ENCODE results near the gene DDA1. TPM values are rescaled to one million over a fixed set of nuclear protein-coding genes. Genes with fewer than 3 reads are reported as not detected.

The DDA1 gene
- total and polyA plus RNA-seq, 9 of the 15 experiments (the other 6 are each of a cell fraction or from before 2014, with no cell fraction given) = 1.4 to 83.8 (median 33.8) TPM

GRCh38 chr19:17260842-17261325, 48.5 kb upstream of the DDA1 start:
- CTCF ChIA-PET (ENCODE audit: low intra/inter-chr PET ratio) = interaction anchor here (0.9 to 2.0 kb wide), 3 partner anchors 21 to 194 kb away, joined by 4 to 7 read pairs (median 4); no protein-coding TSS in a partner anchor
- POLR2A ChIA-PET = interaction anchor here (0.7 to 1.1 kb wide), 5 partner anchors 12 to 161 kb away, joined by 3 to 4 read pairs (median 3); no protein-coding TSS in a partner anchor
- Histone ChIP-seq H3K79me2 (ENCODE audit: control insufficient read depth, insufficient read depth, low read length) (no peaks in the 10 kb centered on the region), H3K4me1 (replicated peaks in 1 of 2; ENCODE audit: control insufficient read depth in 2 of 2, insufficient read depth in 2 of 2, low read length in 2 of 2) (peaks cover 3 to 17% of the 10 kb centered on the region in 2 experiments; a peak in 3 of 5 replicates), H3K36me3 (ENCODE audit: control insufficient read depth, insufficient read depth, low read length) (no peaks in the 10 kb centered on the region), H3K9ac (ENCODE audit: insufficient read depth in 1 of 2, low read depth in 2 of 2, low read length in 2 of 2) (peak overlapping the region; percentile 24 to 83; a peak in 2 of 4 replicates), H2AFZ (ENCODE audit: low read depth, low read length) (peak overlapping the region; percentile 95), H4K20me1 (replicated peaks; ENCODE audit: control insufficient read depth, insufficient read depth, low read length) (no peaks in the 10 kb centered on the region), H3K9me3 (replicated peaks; ENCODE audit: control insufficient read depth, insufficient read depth, low read depth, low read length) (no peaks in the 10 kb centered on the region), H3K9me1 (ENCODE audit: control insufficient read depth, insufficient read depth, low read length) (no peaks in the 10 kb centered on the region), H3K4me3 (no peak overlapping the region), H3K27me3 (ENCODE audit: control insufficient read depth in 2 of 2, insufficient read depth in 2 of 2, low read length in 2 of 2) (no peaks in the 10 kb centered on the region), H3K27ac (ENCODE audit: extremely low read depth, low read depth, low read length) (peak overlapping the region; percentile 43; the same call in 2 of the 3 replicates), H3K4me2 (ENCODE audit: insufficient read depth, low read length) (peak overlapping the region; percentile 23; the same call in 1 of the 2 replicates)
- no TSS peak for BruUV-seq (replicated peaks)
- intact Hi-C loops (cut with micrococcal nuclease) = loop anchor here (2.0 kb wide), 1 partner anchor 48 kb away; the partner anchor contains the start of gene DDA1
- peak; percentile 99 for ATAC-seq
- in situ Hi-C loops (cut with MboI) = no loop called here
- peak; percentile 96 for FAIRE-seq
- DNase-seq (ENCODE audit: extremely low read depth in 1 of 4, low spot score in 3 of 4) = peak; percentile 90 to 94 (median 90)
- WGBS (ENCODE audit: insufficient coverage, low coverage, missing lambda C conversion rate) = under 1% methylated on average over 15 of the region's 15 CpGs
- TF ChIP-seq ZNF696 (CRISPR knock-in tag; conservative IDR thresholded peaks at IDR 0.05) (no peak), CHD2 (IDR thresholded peaks at IDR 0.05; ENCODE audit: low read depth, low read length) (no peak), MCM5 (IDR thresholded peaks at IDR 0.05; ENCODE audit: low read depth) (no peak), PKNOX1 (IDR thresholded peaks at IDR 0.05) (0 out of 2 replicates have a peak, but pooled peaks have one; percentile 25), BHLHE40 (IDR thresholded peaks at IDR 0.05; ENCODE audit: low read length) (peak; percentile 48; the same call in 1 of the 2 replicates), ARID3A (IDR thresholded peaks at IDR 0.05; ENCODE audit: borderline replicate concordance, low read depth, low read length) (no peak), ZBTB49 (CRISPR knock-in tag; IDR thresholded peaks at IDR 0.05; ENCODE audit: borderline replicate concordance) (no peak), EP300 (IDR thresholded peaks at IDR 0.05; ENCODE audit: low read length) (0 out of 2 replicates have a peak, but pooled peaks have one; percentile 19), ZBTB1 (CRISPR knock-in tag; IDR thresholded peaks at IDR 0.05; ENCODE audit: borderline replicate concordance, low read depth) (no peak), ZNF253 (CRISPR knock-in tag; conservative IDR thresholded peaks at IDR 0.05) (no peak), CXXC5 (CRISPR knock-in tag; IDR thresholded peaks at IDR 0.05) (peak; percentile 68), ZBTB26 (CRISPR knock-in tag; IDR thresholded peaks at IDR 0.05) (peak; percentile 66; the same call in 1 of the 2 replicates), GMEB1 (CRISPR knock-in tag; IDR thresholded peaks at IDR 0.05) (no peak)

Data from K562 (cell line).